GM12801 (cell line): ENCODE measurements around the gene SLC17A3.

ENCODE experiments used
- TF ChIP-seq, protein P1 (sequence below): IDR thresholded peaks from one replicate; pipeline ENCODE4 v1.5.1; 2011; ENCODE audit warnings: control low read depth; ENCODE audit not compliant: insufficient read length; ENCODE audit errors: extremely low read depth

SLC17A3 gene

GRCh38 chr6:25821341-25821740, 52.7 kb downstream of the SLC17A3 start:
- TF ChIP-seq, protein P1, sequence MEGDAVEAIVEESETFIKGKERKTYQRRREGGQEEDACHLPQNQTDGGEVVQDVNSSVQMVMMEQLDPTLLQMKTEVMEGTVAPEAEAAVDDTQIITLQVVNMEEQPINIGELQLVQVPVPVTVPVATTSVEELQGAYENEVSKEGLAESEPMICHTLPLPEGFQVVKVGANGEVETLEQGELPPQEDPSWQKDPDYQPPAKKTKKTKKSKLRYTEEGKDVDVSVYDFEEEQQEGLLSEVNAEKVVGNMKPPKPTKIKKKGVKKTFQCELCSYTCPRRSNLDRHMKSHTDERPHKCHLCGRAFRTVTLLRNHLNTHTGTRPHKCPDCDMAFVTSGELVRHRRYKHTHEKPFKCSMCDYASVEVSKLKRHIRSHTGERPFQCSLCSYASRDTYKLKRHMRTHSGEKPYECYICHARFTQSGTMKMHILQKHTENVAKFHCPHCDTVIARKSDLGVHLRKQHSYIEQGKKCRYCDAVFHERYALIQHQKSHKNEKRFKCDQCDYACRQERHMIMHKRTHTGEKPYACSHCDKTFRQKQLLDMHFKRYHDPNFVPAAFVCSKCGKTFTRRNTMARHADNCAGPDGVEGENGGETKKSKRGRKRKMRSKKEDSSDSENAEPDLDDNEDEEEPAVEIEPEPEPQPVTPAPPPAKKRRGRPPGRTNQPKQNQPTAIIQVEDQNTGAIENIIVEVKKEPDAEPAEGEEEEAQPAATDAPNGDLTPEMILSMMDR = no peak

DNA sequence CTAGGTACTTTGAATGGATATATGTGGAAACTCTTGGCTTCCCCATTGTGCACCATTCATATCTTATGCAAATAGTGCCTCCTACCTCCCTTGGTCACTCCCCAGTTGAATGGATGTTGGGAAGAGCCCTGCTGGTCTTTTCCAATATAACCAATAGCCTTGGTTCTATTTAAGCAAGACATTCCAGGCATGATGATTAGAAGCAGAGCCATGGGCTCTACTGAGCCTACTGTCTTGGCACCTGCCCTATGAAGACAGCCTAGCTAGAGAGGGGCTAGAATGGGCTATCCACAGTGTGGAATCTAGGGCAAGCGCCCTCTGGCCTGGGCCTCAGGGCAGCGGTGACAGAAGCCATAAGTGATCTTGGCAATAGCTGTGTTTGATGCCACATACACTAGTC, 57.8 kb downstream of the SLC17A3 start:
- TF ChIP-seq, protein P1 = no peak

GRCh38 chr6:25815194-25815593, 58.8 kb downstream of the SLC17A3 start:
- TF ChIP-seq, protein P1 = no peak

- TF ChIP-seq, protein P1 = no peak
These were observed 69.2 kb downstream of the SLC17A3 start for GRCh38 chr6:25804804-25805203.

- TF ChIP-seq, protein P1 = no peak
These were observed 72.6 kb downstream of the SLC17A3 start for GRCh38 chr6:25801436-25801835.
